Urinary bladder (tissue), 4 donors: ENCODE measurements around the gene NF1. TPM values are rescaled to one million over a fixed set of nuclear protein-coding genes. Genes with fewer than 3 reads are reported as not detected.

Experiments
- DNase-seq: peaks from one replicate; pipeline ENCODE4 v3.0.0-alpha.2; 2015; ENCODE audit errors: extremely low spot score
- H3K27ac ChIP-seq: one replicate; pipeline ENCODE4 v1.5.1; 2013; ENCODE audit warnings: low read depth, mild to moderate bottlenecking, moderate library complexity
- H3K36me3 ChIP-seq: one replicate; pipeline ENCODE4 v1.6.1; 2013; ENCODE audit warnings: mild to moderate bottlenecking, moderate library complexity; ENCODE audit not compliant: insufficient read depth
- H3K4me1 ChIP-seq: one replicate; pipeline ENCODE4 v1.6.1; 2013; ENCODE audit warnings: mild to moderate bottlenecking, moderate library complexity; ENCODE audit not compliant: insufficient read depth
- H3K4me3 ChIP-seq: one replicate; pipeline ENCODE4 v1.5.1; 2013; ENCODE audit warnings: low read depth, low read length
- WGBS: extraction: QIAGEN DNeasy Blood & Tissue Kit; methylation state at CpG from one replicate; pipeline ENCODE4 v1.1.7; 2013; 5-methylcytosine and 5-hydroxymethylcytosine counted together
- polyA plus RNA-seq: library from polyadenylated mRNA; stranded (reverse); fragments of 200-250 nt; gene quantifications from one replicate; pipeline ENCODE4 v1.2.3, GENCODE V29; 2013
- total RNA-seq: library from RNA; depleted of rRNA; stranded (reverse); fragments of >200 nt; gene quantifications from one replicate; pipeline ENCODE4 v1.2.3, GENCODE V29; 2014
- donor health status: healthy with polysubstance abuse.
- donor health status: healthy.

Gene NF1
- total and polyA plus RNA-seq, 2 donors = 12.2 to 135 TPM

DNA sequence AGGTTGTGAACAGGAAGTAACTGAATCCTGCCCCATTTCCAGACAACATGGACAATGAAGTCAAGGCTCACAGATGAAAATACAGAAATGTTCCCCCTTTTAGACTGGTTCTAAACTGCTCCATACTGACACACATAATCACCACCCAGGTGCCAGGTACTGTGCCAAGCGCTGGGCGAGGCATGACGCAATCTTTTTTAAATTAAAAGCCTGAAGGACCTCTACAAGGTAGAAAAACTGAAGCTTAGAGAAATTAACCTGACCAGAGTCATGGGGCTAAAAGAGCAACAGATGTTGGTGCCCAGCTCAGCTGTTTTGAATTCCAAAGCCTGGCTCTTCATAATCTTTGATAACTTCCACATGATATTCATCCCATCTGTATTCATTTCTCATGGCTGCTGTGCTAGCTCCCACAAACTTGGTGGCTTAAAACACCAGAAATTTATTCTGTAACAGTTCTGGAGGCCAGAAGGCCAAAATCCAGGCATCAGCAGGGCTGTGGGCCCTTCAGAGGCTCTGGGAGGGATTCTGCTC is 291.8 kb downstream of the NF1 start:
- no peak for DNase-seq
- Histone ChIP-seq H3K27ac (no peak overlapping the region), H3K4me3 (no peak overlapping the region), H3K4me1 (no peaks in the 10 kb centered on the region), H3K36me3 (no peaks in the 10 kb centered on the region)
- 93% methylated on average over 3 of the region's 3 CpGs for WGBS

DNA sequence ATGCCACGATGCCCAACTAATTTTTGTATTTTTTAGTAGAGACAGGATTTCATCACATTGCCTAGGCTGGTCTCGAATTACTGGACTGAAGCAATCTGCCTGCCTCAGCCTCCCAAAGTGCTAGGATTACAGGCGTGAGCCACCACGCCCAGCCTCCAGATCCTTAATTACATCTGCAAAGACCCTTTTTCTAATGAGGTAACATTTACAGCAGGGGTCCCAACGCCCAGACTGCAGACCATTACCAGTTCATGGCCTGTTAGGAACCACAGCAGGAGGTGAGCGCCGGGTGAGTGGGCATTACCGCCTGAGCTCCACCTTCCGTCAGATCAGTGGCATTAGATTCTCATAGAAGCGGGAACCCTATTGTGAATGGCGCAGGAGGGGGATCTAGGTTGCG is 292.7 kb downstream of the NF1 start:
- Histone ChIP-seq H3K4me1 (no peaks in the 10 kb centered on the region), H3K4me3 (no peak overlapping the region), H3K27ac (no peak overlapping the region), H3K36me3 (no peaks in the 10 kb centered on the region)
- WGBS = 84% methylated on average over 12 of the region's 12 CpGs
- DNase-seq = no peak

- H3K4me1 ChIP-seq = no peaks in the 10 kb centered on the region
- no peak overlapping the region for H3K27ac ChIP-seq
- no peak overlapping the region for H3K4me3 ChIP-seq
- H3K36me3 ChIP-seq = no peaks in the 10 kb centered on the region
- 91% methylated on average over 2 of the region's 2 CpGs for WGBS
- DNase-seq = no peak
Observed at GRCh38 chr17:31388351-31388750, 293.6 kb downstream of the NF1 start.

DNA sequence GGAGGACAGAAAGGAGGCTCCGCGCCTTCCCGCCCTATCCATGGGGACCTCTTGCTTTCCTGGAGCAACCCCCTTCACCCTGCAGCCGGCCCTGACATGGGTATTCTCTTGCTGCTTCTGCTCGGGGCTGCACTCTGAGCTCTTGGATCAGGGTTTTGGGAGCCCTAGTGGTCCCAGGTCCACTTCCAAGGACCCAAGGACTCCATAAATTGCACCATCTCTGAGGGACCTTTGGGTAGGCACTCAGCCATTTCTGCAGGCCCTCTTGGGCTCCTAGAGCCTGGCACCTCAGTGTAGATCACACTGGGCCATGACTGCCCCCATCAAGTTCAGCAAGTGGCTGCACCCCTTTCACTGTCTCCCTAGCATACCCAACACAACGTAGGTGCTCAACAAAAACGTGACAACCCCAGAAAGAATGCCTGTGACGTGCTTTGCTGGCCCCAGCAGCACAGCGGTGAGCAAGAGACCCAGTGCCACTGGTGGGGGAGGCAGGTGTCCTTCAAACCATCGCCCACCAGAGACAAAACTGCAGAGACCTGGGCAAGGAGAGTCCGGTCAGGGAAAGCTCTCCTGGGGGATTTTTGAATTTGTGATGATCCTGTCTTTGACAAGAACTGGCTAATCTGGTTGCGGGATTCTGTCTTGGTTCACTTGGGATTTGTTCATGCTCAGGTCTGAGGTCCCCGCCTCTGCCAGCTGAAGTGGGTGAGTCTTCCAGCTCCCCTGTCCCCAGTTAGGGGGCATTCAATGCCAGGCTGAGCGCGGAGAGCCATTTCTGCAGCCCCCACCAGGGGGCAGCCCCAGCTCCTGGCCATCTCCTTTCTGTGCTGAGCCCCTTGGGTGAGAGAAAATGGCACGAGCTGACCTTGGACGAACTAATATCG is 294.2 kb downstream of the NF1 start:
- WGBS = 55% methylated on average over 18 of the region's 18 CpGs
- Histone ChIP-seq H3K27ac (no peak overlapping the region), H3K36me3 (no peaks in the 10 kb centered on the region), H3K4me1 (no peaks in the 10 kb centered on the region), H3K4me3 (no peak overlapping the region)
- no peak for DNase-seq

- H3K36me3 ChIP-seq = no peaks in the 10 kb centered on the region
- H3K4me1 ChIP-seq = no peaks in the 10 kb centered on the region
- H3K4me3 ChIP-seq = no peak overlapping the region
- H3K27ac ChIP-seq = no peak overlapping the region
- 63% methylated on average over 22 of the region's 22 CpGs for WGBS
- no peak for DNase-seq
Observed at GRCh38 chr17:31389657-31390381, 295.0 kb downstream of the NF1 start.

DNA sequence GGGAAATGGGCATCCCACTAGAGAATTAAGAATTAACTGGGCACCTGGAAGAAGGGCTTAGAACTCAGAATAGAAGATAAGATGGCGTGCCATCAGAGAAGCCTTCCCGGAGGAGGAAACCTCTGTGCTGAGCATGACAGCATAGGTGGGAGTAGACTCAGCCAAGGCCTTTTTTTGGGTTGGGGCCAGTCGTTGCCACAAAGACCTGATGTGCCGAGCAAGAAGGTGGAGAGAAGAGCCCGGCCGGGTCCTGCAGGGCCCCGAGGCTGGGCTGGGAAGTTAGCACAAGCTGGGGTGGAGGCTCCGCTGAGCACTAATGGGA is 295.6 kb downstream of the NF1 start:
- WGBS = 75% methylated on average over 8 of the region's 8 CpGs
- Histone ChIP-seq H3K27ac (no peak overlapping the region), H3K4me1 (no peaks in the 10 kb centered on the region), H3K4me3 (no peak overlapping the region), H3K36me3 (no peaks in the 10 kb centered on the region)
- no peak for DNase-seq

DNA sequence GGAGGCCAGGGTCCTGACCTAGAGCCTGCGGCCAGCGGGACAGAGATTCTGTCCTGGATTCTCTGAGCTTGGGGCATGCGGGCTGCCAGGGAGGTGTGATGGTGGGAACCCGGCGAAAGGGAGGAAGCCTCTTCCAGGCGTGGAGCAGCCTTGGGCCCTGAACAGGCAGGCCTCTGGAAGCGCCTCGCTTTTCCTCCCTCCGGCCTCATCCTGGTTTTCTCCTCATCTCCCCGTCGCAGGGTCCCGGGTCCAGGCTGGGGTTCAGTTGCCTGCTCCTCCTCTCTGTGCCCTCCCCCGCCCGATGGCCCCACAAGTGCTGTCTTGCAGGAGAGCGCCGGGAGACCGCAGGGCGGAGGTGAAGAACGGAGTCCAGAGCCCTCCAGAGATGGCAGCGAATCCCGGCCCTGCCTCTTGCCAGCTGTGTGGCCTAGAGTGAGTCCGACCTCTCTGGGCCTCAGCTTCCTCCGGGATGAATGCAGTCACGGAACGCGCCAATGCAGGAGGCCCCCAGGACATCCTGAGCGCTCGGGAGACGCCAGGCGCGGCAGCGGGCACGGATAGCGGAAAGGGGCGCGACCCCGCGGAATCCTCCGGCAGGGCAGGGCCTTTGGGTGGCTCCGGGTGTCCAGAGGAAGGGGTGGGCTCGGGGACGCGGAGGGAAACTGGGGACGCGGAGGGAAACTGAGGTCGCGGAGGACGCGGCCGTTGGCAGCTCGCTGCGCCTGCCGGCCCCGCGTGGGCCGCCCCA is 296.1 kb downstream of the NF1 start:
- 10% methylated on average over 56 of the region's 56 CpGs for WGBS
- Histone ChIP-seq H3K4me3 (peak overlapping the region; percentile 52), H3K36me3 (no peaks in the 10 kb centered on the region), H3K27ac (no peak overlapping the region), H3K4me1 (no peaks in the 10 kb centered on the region)
- DNase-seq = no peak

DNA sequence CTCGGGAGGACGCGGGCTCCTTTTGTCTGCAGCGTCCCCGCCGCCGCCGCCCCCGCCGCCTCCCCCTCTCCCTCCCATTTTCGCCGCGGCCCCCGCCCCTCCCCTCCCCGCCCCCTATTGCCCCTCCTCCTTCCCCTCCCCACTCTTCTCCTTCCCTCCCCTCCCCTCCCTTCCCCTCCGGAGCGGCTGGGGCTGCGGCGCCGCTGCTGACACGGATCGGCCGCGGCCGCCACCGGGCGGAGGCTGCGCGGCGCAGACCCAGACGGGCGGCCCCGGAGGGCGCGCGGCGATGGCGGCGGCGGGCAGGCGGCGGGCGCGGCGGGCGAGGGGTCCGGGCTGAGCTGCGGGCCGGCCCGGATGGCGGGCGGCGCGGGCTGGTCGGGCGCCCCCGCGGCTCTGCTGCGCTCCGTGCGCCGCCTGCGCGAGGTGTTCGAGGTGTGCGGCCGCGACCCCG is 296.7 kb downstream of the NF1 start, which contains the start of gene RAB11FIP4:
Gene RAB11FIP4 (plus strand): TSS at position 180 of the 454 bp plus-strand sequence. CDS start 178 bp downstream, at position 358.
- Histone ChIP-seq H3K27ac (no peak within 1 kb of the TSS), H3K4me1 (no peaks in the 10 kb centered on the region), H3K4me3 (peak within 1 kb of the TSS; percentile 52), H3K36me3 (no peaks in the 10 kb centered on the region)
- 1% methylated on average over 65 of the region's 69 CpGs for WGBS
- DNase-seq = no peak

- H3K4me3 ChIP-seq = peak overlapping the region; percentile 52
- H3K27ac ChIP-seq = no peak overlapping the region
- WGBS = 18% methylated on average over 52 of the region's 52 CpGs
- no peaks in the 10 kb centered on the region for H3K36me3 ChIP-seq
- DNase-seq = no peak
- no peaks in the 10 kb centered on the region for H3K4me1 ChIP-seq
Observed at GRCh38 chr17:31392002-31392855, 297.5 kb downstream of the NF1 start.

- WGBS = 80% methylated on average over 17 of the region's 17 CpGs
- H3K36me3 ChIP-seq = no peaks in the 10 kb centered on the region
- DNase-seq = no peak
Observed at GRCh38 chr17:31392856-31393748, 298.3 kb downstream of the NF1 start.

GRCh38 chr17:31393749-31394146 is 299.0 kb downstream of the NF1 start:
- DNase-seq = no peak
- 86% methylated on average over 7 of the region's 7 CpGs for WGBS

More at GRCh38 chr17:31392856-31393748, 298.3 kb downstream of the NF1 start:
- Histone ChIP-seq H3K4me3 (no peak overlapping the region), H3K4me1 (no peaks in the 10 kb centered on the region), H3K27ac (no peak overlapping the region)

GRCh38 chr17:31394544-31394943 is 299.8 kb downstream of the NF1 start:
- Histone ChIP-seq H3K27ac (no peak overlapping the region), H3K4me1 (no peaks in the 10 kb centered on the region), H3K36me3 (no peaks in the 10 kb centered on the region), H3K4me3 (no peak overlapping the region)
- 10% methylated on average over 11 of the region's 11 CpGs for WGBS
- DNase-seq = peak; percentile 63

More at GRCh38 chr17:31393749-31394146, 299.0 kb downstream of the NF1 start:
- H3K36me3 ChIP-seq = no peaks in the 10 kb centered on the region
- H3K4me1 ChIP-seq = no peaks in the 10 kb centered on the region
- H3K4me3 ChIP-seq = no peak overlapping the region
- no peak overlapping the region for H3K27ac ChIP-seq
